LNCAP (cell line): ENCODE data around the gene CUX1.

Experiments used
- TF ChIP-seq, protein P1 (sequence below): fragments of 450-650 bp; IDR thresholded peaks from 2 replicates; pipeline ENCODE4 v1.5.1; 2017; ENCODE audit warnings: mild to moderate bottlenecking

The CUX1 gene

DNA sequence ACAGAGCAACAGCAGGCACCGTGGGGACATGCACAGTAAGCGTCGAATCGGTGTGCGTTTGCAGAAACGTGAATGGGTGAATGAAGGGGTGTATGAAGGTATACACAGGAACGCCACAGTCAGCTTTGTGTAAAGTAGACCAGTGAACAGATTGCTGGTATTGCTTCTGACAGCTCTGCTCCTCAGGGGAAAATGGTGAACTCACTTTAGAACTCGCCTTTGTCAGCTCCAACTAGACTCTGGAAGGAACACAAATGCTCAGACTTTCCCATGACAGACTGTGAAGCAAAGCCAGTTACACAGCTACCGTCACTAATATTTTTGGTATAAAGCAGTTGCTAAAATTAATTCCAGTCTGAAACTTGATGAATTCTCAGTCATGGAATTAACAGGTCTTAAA, 78.9 kb downstream of the CUX1 start:
- TF ChIP-seq, protein P1, sequence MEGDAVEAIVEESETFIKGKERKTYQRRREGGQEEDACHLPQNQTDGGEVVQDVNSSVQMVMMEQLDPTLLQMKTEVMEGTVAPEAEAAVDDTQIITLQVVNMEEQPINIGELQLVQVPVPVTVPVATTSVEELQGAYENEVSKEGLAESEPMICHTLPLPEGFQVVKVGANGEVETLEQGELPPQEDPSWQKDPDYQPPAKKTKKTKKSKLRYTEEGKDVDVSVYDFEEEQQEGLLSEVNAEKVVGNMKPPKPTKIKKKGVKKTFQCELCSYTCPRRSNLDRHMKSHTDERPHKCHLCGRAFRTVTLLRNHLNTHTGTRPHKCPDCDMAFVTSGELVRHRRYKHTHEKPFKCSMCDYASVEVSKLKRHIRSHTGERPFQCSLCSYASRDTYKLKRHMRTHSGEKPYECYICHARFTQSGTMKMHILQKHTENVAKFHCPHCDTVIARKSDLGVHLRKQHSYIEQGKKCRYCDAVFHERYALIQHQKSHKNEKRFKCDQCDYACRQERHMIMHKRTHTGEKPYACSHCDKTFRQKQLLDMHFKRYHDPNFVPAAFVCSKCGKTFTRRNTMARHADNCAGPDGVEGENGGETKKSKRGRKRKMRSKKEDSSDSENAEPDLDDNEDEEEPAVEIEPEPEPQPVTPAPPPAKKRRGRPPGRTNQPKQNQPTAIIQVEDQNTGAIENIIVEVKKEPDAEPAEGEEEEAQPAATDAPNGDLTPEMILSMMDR = no peak

GRCh38 chr7:101896941-101897340, 79.5 kb downstream of the CUX1 start:
- TF ChIP-seq, protein P1 = no peak

- TF ChIP-seq, protein P1 = no peak
Observed at GRCh38 chr7:101898106-101898505, 80.7 kb downstream of the CUX1 start.

- TF ChIP-seq, protein P1 = no peak
Observed at GRCh38 chr7:101899616-101900015, 82.2 kb downstream of the CUX1 start.

- TF ChIP-seq, protein P1 = no peak
Observed at GRCh38 chr7:101900103-101900502, 82.7 kb downstream of the CUX1 start.

- TF ChIP-seq, protein P1 = no peak
Observed at GRCh38 chr7:101901661-101902491, 84.5 kb downstream of the CUX1 start.

- TF ChIP-seq, protein P1 = no peak
Observed at GRCh38 chr7:101902680-101903514, 85.5 kb downstream of the CUX1 start.
